NCI-H2227 (cell line): Measurements from ENCODE around the gene PARD3.
"Not testable (repeated sequence)": the region's sequence is repeated elsewhere in the genome, so short reads cannot be mapped to it uniquely, and the experiment has no call there.

Experiments used
- DNase-seq: peaks from one replicate; lab custom pipeline; 2025; ENCODE audit not compliant: unreplicated experiment; lab: John Stamatoyannopoulos, UW

The PARD3 gene

GRCh38 chr10:34360984-34361383, 454.1 kb downstream of the PARD3 start:
- peak; percentile 8 for DNase-seq

DNA sequence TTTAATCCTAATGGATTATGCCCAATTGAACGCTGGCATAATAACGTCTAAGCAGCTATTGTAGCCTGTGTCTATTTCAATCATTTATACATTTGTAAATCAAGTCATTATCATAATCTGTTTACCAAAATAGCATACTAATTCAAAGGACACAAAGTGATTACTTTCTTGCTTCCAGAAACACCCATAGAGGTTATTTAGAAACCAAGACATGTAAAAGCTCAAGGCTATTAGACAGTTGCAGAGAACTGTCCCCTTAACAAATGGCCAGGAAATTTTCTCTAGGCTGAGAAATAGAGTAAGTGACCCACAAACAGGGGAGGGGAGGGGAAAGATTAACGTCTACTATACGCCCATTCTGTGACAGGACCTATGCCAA, 455.7 kb downstream of the PARD3 start:
- no peak for DNase-seq

- no peak for DNase-seq
Measured at GRCh38 chr10:34358729-34359434, 456.2 kb downstream of the PARD3 start.

DNA sequence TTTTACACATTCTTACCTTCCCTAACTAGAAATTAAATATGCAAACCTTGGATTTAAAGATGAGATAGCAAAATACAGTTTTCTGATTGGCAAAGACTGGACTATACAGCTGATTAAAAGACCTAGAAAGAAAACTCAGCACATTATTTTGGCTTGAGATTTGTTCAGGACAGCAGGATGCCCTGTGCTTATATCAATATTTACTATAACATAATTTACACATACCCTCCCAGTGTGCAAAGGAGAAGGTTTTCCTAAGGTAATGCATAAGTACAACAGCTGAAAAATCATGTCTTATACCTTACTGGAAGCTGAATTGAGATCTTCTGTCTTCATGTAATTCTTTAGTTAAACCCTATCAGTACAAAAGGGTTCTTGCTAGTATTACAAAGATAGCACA, 458.6 kb downstream of the PARD3 start:
- DNase-seq = no peak

DNA sequence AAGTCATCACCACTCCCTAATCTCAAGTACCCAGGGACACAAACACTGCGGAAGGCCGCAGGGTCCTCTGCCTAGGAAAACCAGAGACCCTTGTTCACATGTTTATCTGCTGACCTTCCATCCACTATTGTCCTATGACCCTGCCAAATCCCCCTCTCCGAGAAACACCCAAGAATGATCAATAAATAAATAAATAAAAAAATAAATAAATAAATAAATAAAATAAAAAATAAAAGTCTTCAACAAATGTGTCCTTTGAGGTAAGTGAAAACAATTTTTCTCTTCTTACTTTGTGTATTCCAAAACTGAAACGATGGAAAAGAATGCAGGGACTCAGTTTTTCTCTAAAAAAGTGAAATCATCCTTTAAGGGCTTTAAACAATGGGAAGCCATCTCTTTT, 461.6 kb downstream of the PARD3 start:
- DNase-seq = not testable (repeated sequence)

DNA sequence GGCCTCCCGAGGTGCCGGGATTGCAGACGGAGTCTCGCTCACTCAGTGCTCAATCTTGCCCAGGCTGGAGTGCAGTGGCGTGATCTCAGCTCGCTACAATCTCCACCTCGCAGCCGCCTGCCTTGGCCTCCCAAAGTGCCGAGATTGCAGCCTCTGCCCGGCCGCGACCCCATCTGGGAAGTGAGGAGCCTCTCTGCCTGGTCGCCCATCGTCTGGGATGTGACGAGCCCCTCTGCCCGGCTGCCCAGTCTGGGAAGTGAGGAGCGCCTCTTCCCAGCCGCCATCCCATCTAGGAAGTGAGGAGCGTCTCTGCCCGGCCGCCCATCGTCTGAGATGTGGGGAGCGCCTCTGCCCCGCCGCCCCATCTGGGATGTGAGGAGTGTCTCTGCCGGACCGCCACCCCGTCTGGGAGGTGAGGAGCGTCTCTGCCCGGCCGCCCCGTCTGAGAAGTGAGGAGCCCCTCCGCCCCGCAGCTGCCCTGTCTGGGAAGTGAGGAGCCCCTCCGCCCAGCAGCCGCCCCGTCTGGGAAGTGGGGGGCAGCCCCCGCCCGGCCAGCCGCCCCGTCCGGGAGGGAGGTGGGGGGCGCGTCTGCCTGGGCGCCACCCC, 462.4 kb downstream of the PARD3 start:
- not testable (repeated sequence) for DNase-seq

- no peak for DNase-seq
Measured at GRCh38 chr10:34351161-34351560, 463.9 kb downstream of the PARD3 start.

- DNase-seq = no peak
Measured at GRCh38 chr10:34348917-34349485, 466.1 kb downstream of the PARD3 start.

DNA sequence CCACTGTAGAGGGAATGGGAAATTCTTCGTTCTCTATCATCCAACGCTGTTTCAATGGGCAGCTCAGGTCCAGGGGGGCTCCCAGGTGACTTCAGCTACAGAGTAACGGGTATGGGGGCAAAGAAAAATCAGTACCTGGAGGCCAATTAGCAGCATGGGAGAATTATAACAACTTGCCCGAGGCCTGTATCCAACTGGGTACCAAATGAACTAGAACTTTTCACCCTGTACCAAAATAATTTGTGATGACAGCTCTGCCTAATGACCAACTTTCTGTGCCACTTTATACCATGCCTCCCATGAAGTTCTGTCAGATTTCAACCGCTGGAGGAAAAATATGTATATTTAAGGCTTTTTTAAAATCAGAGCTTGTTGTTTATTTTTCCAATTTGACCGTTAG, 467.1 kb downstream of the PARD3 start:
- DNase-seq = no peak

DNA sequence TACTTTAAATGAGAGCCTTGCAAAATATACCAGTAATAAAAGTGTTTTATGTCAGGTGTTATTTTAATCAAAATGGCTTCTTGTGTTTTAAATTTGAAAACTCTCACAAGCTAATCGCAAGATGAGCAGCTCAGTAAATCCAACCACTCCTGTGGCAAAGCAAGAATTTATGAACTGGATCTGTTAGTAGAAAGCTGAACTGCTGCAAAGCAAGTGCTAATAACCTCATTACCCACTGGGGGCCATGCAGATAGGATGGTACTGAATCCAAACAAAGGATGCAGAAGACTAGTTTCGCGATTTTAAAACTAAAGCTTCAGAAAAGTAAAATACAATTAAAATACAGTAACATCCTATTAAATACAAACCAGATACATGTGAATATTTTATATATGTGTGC, 468.0 kb downstream of the PARD3 start:
- DNase-seq = no peak

- no peak for DNase-seq
Measured at GRCh38 chr10:34346516-34347100, 468.5 kb downstream of the PARD3 start.

DNA sequence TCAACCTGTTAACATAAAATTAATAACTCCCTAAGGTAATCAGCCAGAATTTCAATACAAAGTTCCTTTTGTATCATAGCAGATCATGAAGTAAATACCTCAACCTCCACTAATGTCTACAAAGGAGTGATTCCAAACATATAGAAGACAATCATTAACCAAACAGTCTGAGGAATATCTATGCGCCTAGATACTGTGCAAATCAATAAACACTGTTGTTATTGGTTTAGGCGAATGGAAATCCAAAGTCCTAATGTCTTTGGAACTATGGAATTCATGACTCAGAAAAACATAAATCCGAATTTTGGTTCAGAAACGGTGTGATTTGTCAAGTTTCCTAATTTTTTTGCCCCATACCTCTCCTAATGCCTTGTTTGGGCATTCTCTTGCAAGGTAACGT, 469.7 kb downstream of the PARD3 start:
- no peak for DNase-seq

DNA sequence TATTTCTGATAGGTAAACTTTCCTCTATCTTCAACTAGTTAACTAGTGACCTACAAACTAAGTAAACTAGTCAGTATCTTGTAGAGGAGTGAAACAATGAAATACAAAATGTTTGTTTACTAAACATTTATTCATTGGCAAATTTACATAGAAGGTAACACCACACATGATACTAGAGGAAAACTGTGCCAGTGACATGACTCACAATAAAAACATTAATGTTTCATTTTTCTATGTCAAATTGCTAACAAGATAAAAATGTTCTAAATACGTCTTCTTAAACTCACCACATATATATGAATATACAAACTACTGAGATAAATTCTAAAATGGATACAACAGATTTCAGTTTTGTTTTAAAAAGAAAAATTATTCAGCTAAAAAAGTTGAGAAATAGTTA, 471.3 kb downstream of the PARD3 start:
- DNase-seq = no peak

GRCh38 chr10:34341473-34341872, 473.6 kb downstream of the PARD3 start:
- DNase-seq = peak; percentile 68

- DNase-seq = no peak
Measured at GRCh38 chr10:34340934-34341333, 474.2 kb downstream of the PARD3 start.

DNA sequence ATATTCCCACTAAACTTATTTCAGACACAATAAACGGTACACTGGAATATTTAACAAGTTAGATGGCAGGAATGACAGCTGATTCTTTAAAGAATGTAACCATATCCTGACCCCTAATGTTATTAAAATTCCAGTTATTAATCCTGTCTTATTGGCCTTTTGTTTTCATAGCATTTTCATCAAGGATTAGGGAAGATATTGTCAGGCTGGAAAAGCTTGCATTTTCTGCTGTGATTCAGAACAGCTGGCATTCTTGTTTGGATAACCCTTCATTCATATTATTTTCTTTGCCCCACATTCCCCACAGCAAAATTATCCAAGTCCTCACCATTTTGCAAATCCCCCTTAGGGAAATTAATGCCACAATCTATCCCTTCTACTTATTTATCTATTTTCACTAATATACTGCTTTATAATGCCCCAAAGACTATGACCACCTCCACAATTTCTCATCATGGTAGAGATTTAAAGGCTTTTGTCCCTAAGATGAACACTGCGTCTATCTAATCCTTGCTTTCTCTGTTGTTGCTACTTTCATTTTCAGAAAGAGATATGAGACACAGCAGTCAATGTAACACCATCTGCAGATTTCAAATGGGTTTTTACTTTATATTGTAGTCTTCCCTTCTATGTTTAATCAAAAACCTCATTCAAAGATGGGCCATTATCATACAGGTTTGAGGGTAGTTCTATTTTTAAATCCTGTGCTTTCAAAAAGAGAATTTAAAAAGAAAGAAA, 475.1 kb downstream of the PARD3 start:
- no peak for DNase-seq

- DNase-seq = no peak
Measured at GRCh38 chr10:34337917-34338316, 477.2 kb downstream of the PARD3 start.

- DNase-seq = peak; percentile 22
Measured at GRCh38 chr10:34335960-34336690, 479.0 kb downstream of the PARD3 start.

- no peak for DNase-seq
Measured at GRCh38 chr10:34334908-34335307, 480.2 kb downstream of the PARD3 start.

- no peak for DNase-seq
Measured at GRCh38 chr10:34333513-34333912, 481.6 kb downstream of the PARD3 start.

DNA sequence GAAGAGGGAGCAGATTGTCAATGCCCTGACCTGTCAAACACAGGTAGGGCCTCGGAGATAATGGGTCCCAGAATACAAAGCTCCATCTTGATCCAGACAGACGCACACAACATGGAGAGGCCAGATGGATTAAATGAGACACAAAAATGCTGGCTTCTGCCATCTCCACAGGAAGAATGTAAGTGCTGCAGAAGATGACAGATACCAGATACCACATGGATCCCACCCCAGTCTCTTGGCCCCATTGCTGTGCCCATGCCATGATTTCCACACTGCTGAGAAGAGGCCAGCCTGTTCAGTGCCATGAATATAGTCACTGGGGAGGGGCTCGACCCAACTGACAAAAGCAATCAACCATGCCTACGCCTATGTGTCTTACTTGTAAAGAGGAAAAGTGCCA, 487.9 kb downstream of the PARD3 start:
- peak; percentile 26 for DNase-seq
